ENCODE measurements around the gene CYP1B1. TPM values are rescaled to one million over a fixed set of nuclear protein-coding genes. Genes with fewer than 3 reads are reported as not detected.
"Not testable (repeated sequence)": the region's sequence is repeated elsewhere in the genome, so short reads cannot be mapped to it uniquely, and the experiment has no call there.

The CYP1B1 gene
- total and polyA plus RNA-seq, 3 donors from 2014 or later, result 14.3 to 36.9 (median 18.5) TPM

GRCh38 chr2:38113981-38114708 is 38.2 kb upstream of the CYP1B1 start:
- peaks cover 34% of the 10 kb centered on the region for H3K4me1 ChIP-seq
- H3K9me3 ChIP-seq, result no peaks in the 10 kb centered on the region
- no peaks in the 10 kb centered on the region for H3K27me3 ChIP-seq
- no peak for TF ChIP-seq POLR2A (IDR thresholded peaks at IDR 0.05)
- TF ChIP-seq CTCF (IDR thresholded peaks at IDR 0.05), result no peak
- H3K27ac ChIP-seq, result peak overlapping the region; percentile 60 to 66
- 50 to 57% methylated on average over 4 of the region's 4 CpGs for WGBS, 2 donors
- no peak for DNase-seq
- H3K36me3 ChIP-seq (ENCODE audit: low read depth, missing control alignments), result no peaks in the 10 kb centered on the region
- H3K4me3 ChIP-seq, result no peak overlapping the region
- intact Hi-C loops (cut with DNase I; ENCODE audit: low total_unique reads), result no loop called here

GRCh38 chr2:38113051-38113450 is 37.1 kb upstream of the CYP1B1 start:
- DNase-seq, result no peak
- 49 to 52% methylated on average over 3 of the region's 3 CpGs for WGBS, 2 donors

GRCh38 chr2:38111350-38111749 is 35.4 kb upstream of the CYP1B1 start:
- WGBS, 2 donors, result 93% methylated on average over 4 of the region's 4 CpGs
- H3K4me3 ChIP-seq; H3K36me3 ChIP-seq (ENCODE audit: low read depth, missing control alignments); H3K27me3 ChIP-seq; H3K9me3 ChIP-seq; DNase-seq; intact Hi-C loops (cut with DNase I; ENCODE audit: low total_unique reads); H3K27ac ChIP-seq: not testable (repeated sequence)
- peaks cover 41% of the 10 kb centered on the region for H3K4me1 ChIP-seq

More at GRCh38 chr2:38113051-38113450, 37.1 kb upstream of the CYP1B1 start:
- no peaks in the 10 kb centered on the region for H3K36me3 ChIP-seq (ENCODE audit: low read depth, missing control alignments)
- H3K4me3 ChIP-seq, result no peak overlapping the region
- no peaks in the 10 kb centered on the region for H3K9me3 ChIP-seq
- H3K4me1 ChIP-seq, result peaks cover 34% of the 10 kb centered on the region
- peak overlapping the region in 1 of 2 donors; percentile 60 for H3K27ac ChIP-seq
- no peaks in the 10 kb centered on the region for H3K27me3 ChIP-seq
- no peak for TF ChIP-seq CTCF (IDR thresholded peaks at IDR 0.05)
- no peak for TF ChIP-seq POLR2A (IDR thresholded peaks at IDR 0.05)
- intact Hi-C loops (cut with DNase I; ENCODE audit: low total_unique reads), result no loop called here

GRCh38 chr2:38109732-38110181 is 33.8 kb upstream of the CYP1B1 start:
- intact Hi-C loops (cut with DNase I; ENCODE audit: low total_unique reads), result no loop called here
- no peak for DNase-seq
- H3K36me3 ChIP-seq (ENCODE audit: low read depth, missing control alignments), result no peaks in the 10 kb centered on the region
- H3K4me3 ChIP-seq, result no peak overlapping the region
- H3K9me3 ChIP-seq, result no peaks in the 10 kb centered on the region
- no peaks in the 10 kb centered on the region for H3K27me3 ChIP-seq
- 64 to 67% methylated on average over 4 of the region's 4 CpGs for WGBS, 2 donors
- no peak overlapping the region for H3K27ac ChIP-seq
- TF ChIP-seq CTCF (IDR thresholded peaks at IDR 0.05) (no peak), POLR2A (IDR thresholded peaks at IDR 0.05) (no peak)
- peaks cover 39% of the 10 kb centered on the region for H3K4me1 ChIP-seq

GRCh38 chr2:38108907-38109731 is 33.2 kb upstream of the CYP1B1 start:
- intact Hi-C loops (cut with DNase I; ENCODE audit: low total_unique reads), result no loop called here
- WGBS, 2 donors, result 87 to 88% methylated on average over 11 of the region's 11 CpGs
- Histone ChIP-seq H3K4me3 (no peak overlapping the region), H3K27me3 (no peaks in the 10 kb centered on the region), H3K27ac (no peak overlapping the region), H3K9me3 (no peaks in the 10 kb centered on the region), H3K36me3 (ENCODE audit: low read depth, missing control alignments) (no peaks in the 10 kb centered on the region), H3K4me1 (peaks cover 32% of the 10 kb centered on the region)
- no peak for TF ChIP-seq CTCF (IDR thresholded peaks at IDR 0.05)
- TF ChIP-seq POLR2A (IDR thresholded peaks at IDR 0.05), result no peak
- DNase-seq, result no peak

Measured in testis (tissue), 3 donors.